HEK293T (cell line): Measurements from ENCODE around the gene CCDC88B.

Experiments used
- CTCF ChIA-PET: fragments of 350-600 bp; formaldehyde crosslinking; extraction: SDS; loops from one replicate; lab custom pipeline; 2021; ENCODE audit warnings: antibody characterized with exemption, inconsistent platforms; lab: Yijun Ruan, JAX
- POLR2A ChIA-PET: fragments of 350-600 bp; formaldehyde crosslinking; extraction: SDS; loops from one replicate; lab custom pipeline; 2020; ENCODE audit warnings: antibody characterized with exemption, inconsistent platforms; lab: Yijun Ruan, JAX
- DNase-seq: peaks from one replicate; pipeline ENCODE4 v3.0.0; 2012; ENCODE audit warnings: mixed read lengths; ENCODE audit errors: extremely low spot score
- ARNT ChIP-seq: fragments of 450-650 bp; IDR thresholded peaks from 2 replicates; pipeline ENCODE4 v1.6.1; 2017; ENCODE audit warnings: mild to moderate bottlenecking
- BHLHE40 ChIP-seq: fragments of 450-650 bp; IDR thresholded peaks from 2 replicates; pipeline ENCODE4 v1.6.1; 2016; ENCODE audit warnings: mild to moderate bottlenecking, moderate library complexity, borderline replicate concordance
- CTBP1 ChIP-seq: fragments of 450-650 bp; IDR thresholded peaks from 2 replicates; pipeline ENCODE4 v1.6.1; 2016; ENCODE audit warnings: borderline replicate concordance
- ELF4 ChIP-seq: fragments of 450-650 bp; IDR thresholded peaks from 2 replicates; pipeline ENCODE4 v1.6.1; 2017; ENCODE audit warnings: antibody characterized with exemption
- FOXA1 ChIP-seq: fragments of 450-650 bp; IDR thresholded peaks from 2 replicates; pipeline ENCODE4 v1.6.1; 2016; ENCODE audit warnings: mild to moderate bottlenecking
- FOXK2 ChIP-seq: fragments of 450-650 bp; IDR thresholded peaks from 2 replicates; pipeline ENCODE4 v1.6.1; 2016; ENCODE audit warnings: mild to moderate bottlenecking
- FOXM1 ChIP-seq: fragments of 450-650 bp; IDR thresholded peaks from 2 replicates; pipeline ENCODE4 v1.6.1; 2017; ENCODE audit warnings: mild to moderate bottlenecking, borderline replicate concordance
- HDGF ChIP-seq: fragments of 450-650 bp; IDR thresholded peaks from 2 replicates; pipeline ENCODE4 v1.6.1; 2017; ENCODE audit warnings: antibody characterized with exemption, borderline replicate concordance
- L3MBTL2 ChIP-seq: fragments of 450-650 bp; conservative IDR thresholded peaks from 2 replicates; pipeline ENCODE4 v1.6.1; 2016; ENCODE audit warnings: mild to moderate bottlenecking
- LEF1 ChIP-seq: fragments of 450-650 bp; IDR thresholded peaks from 2 replicates; pipeline ENCODE4 v1.6.1; 2017; ENCODE audit warnings: mild to moderate bottlenecking, borderline replicate concordance
- NFRKB ChIP-seq: fragments of 450-650 bp; IDR thresholded peaks from 2 replicates; pipeline ENCODE4 v1.6.1; 2016; ENCODE audit warnings: mild to moderate bottlenecking, moderate library complexity
- SP1 ChIP-seq: fragments of 450-650 bp; IDR thresholded peaks from 2 replicates; pipeline ENCODE4 v1.6.1; 2017
- SUZ12 ChIP-seq: fragments of 450-650 bp; IDR thresholded peaks from 2 replicates; pipeline ENCODE4 v1.6.1; 2016; ENCODE audit warnings: mild to moderate bottlenecking
- TARDBP ChIP-seq: fragments of 450-650 bp; IDR thresholded peaks from 2 replicates; pipeline ENCODE4 v1.6.1; 2016
- ZNF384 ChIP-seq: fragments of 450-650 bp; IDR thresholded peaks from 2 replicates; pipeline ENCODE4 v1.6.1; 2016
- TF ChIP-seq, protein P1 (sequence below): fragments of 450-650 bp; IDR thresholded peaks from 2 replicates; pipeline ENCODE4 v1.6.1; 2016

The CCDC88B gene

DNA sequence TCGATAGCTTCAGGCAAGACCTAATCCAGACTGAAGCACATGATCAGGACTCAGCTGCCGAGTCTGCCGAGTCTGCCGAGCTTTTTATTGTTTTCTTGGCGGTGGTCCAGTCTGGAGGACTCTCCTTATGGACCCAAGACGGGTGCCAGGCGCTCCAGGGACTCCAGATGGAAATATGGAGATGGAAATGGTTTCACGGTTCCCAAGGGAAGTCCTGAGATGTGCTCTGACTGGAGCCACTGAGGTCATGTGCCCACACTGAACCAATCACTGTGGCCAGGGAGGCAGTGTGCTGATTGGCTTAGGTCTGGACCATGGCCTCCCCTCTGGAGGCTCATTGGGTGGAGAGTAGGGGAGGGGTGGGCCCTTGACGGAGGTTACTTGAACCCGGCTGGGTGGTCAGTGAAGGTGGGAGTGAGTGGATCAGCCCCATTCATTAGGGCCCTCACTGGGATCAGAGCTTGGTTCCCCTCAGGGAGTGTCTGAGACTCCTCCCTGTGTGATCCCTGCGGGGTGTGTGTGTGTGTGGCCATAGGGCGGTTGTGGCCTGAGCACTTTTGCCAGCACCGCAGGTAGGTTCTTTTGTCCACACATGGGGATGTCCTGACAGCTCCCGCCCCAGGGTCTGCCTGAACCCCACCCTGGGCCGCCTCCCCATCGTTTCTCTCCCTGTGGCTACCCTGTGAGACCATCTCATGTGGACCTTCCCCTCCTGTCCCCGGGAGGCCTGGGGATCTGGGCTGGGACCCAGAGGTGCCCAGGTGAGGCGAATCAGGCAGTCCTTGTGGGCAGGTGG lies 33.0 kb downstream of the CCDC88B start:
- CTCF ChIA-PET, result interaction anchor here (0.5 to 0.6 kb wide), 2 partner anchors 11 to 76 kb away, joined by 3 read pairs; no protein-coding TSS in a partner anchor
- DNase-seq, result peak; percentile 95
- POLR2A ChIA-PET, result no interaction called here
- TF ChIP-seq HDGF, result no peak
- TF ChIP-seq L3MBTL2, result 0 out of 2 replicates have a peak, but pooled peaks have one; percentile 45
- TF ChIP-seq NFRKB, result no peak
- no peak for TF ChIP-seq SP1
- TF ChIP-seq ELF4, result no peak; the same call in 1 of the 2 replicates
- no peak for TF ChIP-seq CTBP1
- no peak for TF ChIP-seq TARDBP

DNA sequence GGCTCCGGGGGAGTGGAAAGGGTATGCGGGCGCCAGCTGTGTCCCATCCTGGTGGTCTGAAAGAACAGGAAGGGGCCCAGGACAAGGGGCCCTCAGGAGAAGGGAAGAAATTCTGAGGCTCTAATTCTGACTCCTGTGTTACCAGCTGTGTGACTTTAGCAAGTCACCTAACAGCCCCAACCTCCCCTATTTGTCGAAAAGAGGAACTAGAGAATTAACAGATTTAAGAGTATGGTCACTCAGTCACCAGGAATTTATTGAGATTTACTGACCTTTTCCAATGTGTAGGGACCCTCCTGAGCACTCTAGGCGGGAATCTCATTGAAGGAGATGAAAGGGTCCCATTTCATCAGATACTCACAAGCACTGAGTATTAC lies 33.6 kb downstream of the CCDC88B start:
- TF ChIP-seq L3MBTL2 (no peak), ZNF384 (no peak), FOXA1 (no peak), FOXM1 (no peak), ELF4 (no peak), FOXK2 (no peak), TARDBP (no peak), SUZ12 (no peak), NFRKB (no peak), SP1 (no peak), BHLHE40 (no peak), CTBP1 (no peak), HDGF (no peak), LEF1 (no peak), ARNT (no peak)
- TF ChIP-seq, protein P1, sequence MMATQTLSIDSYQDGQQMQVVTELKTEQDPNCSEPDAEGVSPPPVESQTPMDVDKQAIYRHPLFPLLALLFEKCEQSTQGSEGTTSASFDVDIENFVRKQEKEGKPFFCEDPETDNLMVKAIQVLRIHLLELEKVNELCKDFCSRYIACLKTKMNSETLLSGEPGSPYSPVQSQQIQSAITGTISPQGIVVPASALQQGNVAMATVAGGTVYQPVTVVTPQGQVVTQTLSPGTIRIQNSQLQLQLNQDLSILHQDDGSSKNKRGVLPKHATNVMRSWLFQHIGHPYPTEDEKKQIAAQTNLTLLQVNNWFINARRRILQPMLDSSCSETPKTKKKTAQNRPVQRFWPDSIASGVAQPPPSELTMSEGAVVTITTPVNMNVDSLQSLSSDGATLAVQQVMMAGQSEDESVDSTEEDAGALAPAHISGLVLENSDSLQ, result no peak
- DNase-seq, result no peak
- ChIA-PET POLR2A (no interaction called here), CTCF (interaction anchor here (0.5 kb wide), 1 partner anchor 76 kb away, joined by 3 read pairs; no protein-coding TSS in a partner anchor)

DNA sequence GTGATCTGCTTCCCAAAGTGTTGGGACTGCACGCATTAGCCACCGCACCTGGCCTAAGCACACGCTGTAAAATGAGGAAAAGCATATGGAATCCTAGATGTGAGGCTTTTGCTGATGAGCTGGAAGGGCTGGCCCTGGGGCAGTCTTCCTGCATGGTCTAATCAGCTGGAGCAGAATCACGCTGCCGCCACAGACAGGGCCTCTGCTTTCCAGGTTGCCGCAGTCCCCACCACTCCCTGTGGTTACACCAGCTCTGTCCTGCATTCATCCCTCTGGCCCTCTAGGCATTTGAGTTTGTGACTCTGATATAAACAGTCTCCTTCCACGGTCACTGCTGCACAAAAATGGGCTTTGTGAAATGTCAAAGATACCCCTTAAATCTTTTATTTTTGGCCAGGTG lies 36.1 kb downstream of the CCDC88B start:
- DNase-seq, result no peak
- no peak for TF ChIP-seq SUZ12
- TF ChIP-seq ELF4, result no peak
- ChIA-PET CTCF (interaction anchor here (0.6 to 1.4 kb wide), 2 partner anchors 14 to 20 kb away, joined by 3 to 6 read pairs; no protein-coding TSS in a partner anchor), POLR2A (no interaction called here)

DNA sequence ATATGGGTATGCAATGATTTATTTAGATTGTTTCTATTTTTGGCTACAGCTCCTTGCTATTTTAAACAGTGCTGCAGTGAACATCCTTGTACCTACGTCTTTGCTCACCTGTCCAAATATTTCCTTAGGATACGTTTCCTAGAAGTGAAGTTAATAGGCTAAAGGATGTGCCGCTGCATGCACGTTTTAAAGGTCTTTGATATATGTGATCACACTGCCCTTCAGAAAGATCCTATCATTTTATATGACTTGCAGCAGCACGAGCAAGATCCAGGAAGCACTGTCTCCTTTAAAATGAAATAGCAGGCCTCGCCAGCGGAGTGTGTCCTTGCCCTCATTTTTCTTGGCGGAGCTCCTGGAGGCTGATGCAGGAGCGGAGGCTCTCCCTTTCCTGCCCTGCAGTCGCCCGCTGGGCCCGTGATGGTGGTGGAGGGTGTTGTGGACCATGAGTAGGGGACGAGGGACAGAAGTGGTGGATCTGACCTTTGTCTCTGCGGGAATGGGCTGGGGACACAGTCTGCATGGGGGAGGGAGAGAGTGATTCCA lies 38.4 kb downstream of the CCDC88B start:
- POLR2A ChIA-PET, result no interaction called here
- no peak for DNase-seq
- TF ChIP-seq SUZ12, result no peak
- TF ChIP-seq SP1, result no peak
- TF ChIP-seq FOXK2, result no peak
- TF ChIP-seq CTBP1, result no peak
- no peak for TF ChIP-seq NFRKB
- no peak for TF ChIP-seq TARDBP
- TF ChIP-seq BHLHE40, result no peak
- TF ChIP-seq HDGF, result no peak
- TF ChIP-seq L3MBTL2, result no peak
- TF ChIP-seq ZNF384, result no peak
- no peak for TF ChIP-seq FOXA1
- TF ChIP-seq ELF4, result no peak
- TF ChIP-seq ARNT, result no peak
- CTCF ChIA-PET, result no interaction called here

- no peak for TF ChIP-seq BHLHE40
- no peak for TF ChIP-seq FOXA1
- TF ChIP-seq ELF4, result no peak
- TF ChIP-seq CTBP1, result no peak
- ChIA-PET POLR2A (no interaction called here), CTCF (no interaction called here)
- DNase-seq, result no peak
Measured at GRCh38 chr11:64379160-64379559, 39.2 kb downstream of the CCDC88B start.

DNA sequence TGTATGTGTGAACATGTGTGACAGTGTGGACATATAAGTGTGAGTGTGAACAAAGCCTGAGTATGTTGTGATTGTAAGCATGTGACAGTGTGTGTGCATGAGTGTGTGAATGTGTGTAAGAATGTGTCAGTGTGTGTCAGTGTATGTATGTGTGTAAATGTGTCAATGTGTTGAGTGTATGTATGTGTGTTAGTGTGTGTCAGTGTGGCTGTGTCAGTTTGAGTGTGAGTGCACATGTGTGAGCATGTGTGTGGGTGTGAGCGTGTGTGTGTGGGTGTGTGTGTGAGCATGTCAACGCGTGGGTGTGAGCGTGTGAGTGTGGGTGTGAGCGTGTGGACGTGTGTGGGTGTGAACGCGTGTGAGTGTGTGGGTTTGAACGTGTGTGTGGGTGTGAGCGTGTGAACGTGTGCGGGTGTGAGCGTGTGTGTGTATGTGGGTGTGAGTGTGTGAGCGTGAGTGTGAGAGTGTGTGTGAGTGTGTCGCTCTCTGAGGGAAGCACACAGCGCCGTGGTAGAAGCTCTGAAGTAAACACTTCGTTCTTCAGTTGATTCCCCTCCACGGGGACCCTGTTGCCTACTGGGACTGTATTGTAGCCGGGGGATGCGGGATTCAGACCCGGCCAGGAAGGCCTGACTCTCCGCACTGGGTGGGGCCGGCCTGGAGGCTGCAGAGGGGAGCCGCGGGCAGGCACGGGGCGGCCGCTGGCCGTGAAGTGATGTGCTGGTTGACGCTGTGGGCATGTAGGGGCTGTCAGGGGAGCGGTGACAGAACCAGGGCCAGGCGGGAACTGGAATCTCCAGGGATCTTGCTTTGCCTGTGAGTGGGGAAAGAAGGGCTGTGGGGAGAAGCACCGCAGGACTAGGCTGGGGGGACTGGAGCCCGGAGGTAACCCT lies 40.1 kb downstream of the CCDC88B start:
- TF ChIP-seq BHLHE40 (no peak), CTBP1 (0 out of 2 replicates have a peak, but pooled peaks have one; percentile 9), ELF4 (no peak), TARDBP (peak; percentile 79), SUZ12 (no peak), L3MBTL2 (no peak), ZNF384 (no peak)
- TF ChIP-seq, protein P1, result no peak
- ChIA-PET POLR2A (no interaction called here), CTCF (no interaction called here)
- DNase-seq, result no peak
